Measurements from ENCODE around the gene SLC27A3.

The SLC27A3 gene

DNA sequence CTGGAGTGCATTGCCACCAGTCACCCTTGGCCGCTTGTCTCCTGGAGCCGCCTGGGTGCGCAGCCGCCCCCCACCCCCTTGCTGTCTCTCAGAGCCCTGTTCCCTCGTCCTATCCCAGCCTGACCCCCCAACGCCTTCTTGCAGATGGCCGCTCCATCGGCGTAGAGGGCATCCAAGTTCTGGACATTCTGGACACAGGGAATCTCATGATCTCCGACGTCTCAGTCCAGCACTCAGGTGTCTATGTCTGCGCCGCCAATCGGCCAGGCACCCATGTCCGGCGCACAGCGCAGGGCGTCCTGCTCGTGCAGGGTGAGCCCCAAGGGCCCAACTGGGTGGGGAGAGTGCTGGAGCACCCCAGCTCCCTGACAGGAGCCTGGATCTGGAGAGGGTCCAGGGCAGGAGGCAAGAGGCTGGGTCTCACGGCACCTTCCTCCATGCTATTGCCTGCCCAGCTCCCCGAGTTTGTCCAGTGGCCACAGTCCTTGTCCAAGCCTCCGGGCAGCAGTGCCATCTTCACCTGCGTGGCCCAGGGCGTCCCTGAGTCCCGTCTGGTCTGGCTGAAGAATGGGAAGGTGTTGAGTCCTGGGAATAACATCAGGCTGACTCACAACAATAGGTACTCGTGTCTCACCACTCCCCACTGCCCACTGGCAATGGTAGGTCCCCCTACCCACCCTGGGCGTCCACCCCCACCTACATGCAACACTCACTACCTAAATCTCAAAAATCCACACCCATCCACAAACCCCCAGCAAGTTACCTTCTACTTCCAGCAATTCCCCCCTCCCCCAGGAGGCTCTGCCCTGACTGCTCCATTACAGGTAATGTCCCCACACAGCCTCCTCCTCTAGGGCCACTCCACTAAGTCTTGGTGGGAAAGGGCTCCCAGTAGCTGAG is 24.6 kb downstream of the SLC27A3 start:
- DNase-seq, result no peak

DNA sequence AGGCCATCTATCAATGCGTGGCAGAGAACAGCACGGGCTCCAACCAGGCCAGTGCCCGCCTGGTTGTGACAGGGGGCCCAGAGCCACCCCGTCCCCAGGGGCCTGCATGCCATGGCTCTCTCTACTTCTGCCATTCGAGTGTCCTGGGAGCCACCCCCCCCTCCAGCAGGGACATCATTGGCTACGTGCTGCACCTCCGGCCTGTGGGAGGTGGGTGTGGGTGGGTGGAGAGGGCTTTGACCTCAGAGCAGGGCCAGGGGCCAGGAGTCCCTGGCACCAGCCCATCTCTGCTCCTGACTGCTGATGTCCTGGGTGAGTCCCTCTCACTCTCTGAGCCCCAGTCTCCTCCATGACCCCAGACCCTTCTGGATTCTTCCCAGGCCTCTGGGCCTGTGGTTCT is 25.3 kb downstream of the SLC27A3 start:
- DNase-seq, result no peak

DNA sequence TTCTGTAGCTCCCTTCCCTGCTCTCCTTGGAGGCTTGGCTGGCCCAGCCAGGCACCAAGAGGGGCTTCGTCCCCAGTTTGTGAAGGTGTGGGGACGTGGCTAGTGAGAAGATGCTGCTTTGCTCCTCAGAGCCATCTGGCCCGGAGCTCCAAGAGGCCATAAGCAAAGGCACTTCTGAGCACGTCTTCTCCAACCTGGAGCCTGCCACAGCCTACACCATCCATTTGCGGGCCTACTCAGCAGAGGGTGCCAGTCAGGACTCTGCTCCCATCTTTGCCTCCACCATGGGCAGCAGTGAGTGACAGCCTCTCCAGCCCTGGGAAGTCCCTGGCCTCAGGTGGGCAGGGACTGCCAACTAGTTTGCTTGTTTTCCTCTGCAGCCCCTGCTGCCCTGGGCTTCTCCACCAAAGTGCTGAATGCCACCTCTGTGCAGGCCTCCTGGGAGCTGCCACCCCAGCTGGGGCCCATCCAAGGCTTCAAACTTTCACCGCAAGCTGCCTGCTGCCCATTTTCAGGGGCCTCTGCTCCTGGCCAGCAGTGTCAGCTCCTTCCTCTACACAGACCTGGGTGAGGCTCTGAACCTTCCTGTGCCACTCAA is 25.9 kb downstream of the SLC27A3 start:
- DNase-seq, result no peak

DNA sequence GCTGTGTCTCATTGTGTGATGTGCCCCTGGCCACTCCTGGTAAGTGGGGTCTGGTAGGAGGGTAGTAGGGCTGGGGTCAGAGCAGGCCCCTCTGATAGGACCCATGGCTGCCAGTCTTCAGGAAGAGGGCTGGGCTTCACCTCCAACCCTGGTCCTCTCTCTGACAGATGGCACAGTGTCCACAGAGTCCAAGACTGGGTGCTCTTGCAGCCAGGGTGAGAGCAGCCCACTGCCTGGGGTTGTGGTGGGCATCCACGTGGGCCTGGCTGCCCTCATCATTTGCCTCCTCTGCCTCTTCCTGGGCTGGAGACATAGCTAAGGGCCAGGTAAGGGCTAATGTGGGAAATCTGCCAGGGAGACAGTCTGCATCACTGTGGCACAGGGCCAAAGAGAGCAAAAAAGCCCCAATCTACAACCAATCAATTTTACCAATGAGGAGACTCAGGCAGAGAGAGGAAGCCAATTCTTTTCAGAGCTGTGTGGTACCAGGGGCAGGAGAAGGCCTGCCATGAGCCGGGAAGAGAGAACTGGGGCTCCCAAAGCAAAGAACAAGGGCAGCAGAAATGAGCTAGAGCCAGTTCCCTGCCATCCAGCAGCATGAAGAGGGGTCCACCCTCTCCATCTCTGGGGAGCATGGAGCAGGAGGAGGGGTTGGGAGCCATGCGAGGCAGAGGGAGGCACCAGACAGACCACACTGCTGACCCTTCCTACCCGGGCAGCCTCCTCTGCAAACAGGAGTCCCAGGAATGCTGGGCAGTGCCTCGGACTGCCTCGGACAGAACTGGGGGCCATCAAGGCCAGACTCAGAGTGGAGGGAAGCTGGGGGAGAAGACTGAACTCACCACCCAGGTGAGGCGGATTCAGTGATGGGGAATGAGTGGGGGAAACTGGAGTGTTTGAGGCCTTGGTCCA is 26.8 kb downstream of the SLC27A3 start:
- DNase-seq, result no peak

DNA sequence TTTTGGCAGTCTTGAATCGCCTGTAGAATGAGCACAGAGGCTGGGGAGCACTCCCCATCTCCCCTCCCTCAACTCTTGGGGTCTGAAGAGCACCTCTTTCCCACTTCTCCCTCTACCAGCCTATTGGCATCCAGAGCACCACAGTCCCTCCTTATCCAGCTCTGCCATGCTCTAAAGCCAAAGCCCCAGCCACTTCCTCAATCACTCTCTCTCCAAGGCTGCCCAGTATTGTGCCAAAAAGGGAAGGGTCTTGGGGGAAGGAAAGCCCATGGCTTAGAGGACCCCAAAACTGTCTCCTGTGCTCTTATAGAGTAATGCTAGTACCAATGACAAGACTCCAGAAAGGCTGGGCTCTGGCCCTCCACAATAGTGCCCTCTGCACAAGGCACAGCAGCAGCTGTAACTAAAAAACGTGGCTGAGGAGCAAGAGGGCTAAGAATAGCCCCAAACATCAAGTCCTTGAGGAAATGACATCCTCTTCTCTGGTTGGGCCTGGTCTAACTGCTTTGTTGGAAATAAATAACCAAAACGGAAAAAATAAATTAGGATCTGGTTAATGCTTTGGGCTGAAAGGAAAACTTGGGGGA is 28.4 kb downstream of the SLC27A3 start:
- no peak for DNase-seq

DNA sequence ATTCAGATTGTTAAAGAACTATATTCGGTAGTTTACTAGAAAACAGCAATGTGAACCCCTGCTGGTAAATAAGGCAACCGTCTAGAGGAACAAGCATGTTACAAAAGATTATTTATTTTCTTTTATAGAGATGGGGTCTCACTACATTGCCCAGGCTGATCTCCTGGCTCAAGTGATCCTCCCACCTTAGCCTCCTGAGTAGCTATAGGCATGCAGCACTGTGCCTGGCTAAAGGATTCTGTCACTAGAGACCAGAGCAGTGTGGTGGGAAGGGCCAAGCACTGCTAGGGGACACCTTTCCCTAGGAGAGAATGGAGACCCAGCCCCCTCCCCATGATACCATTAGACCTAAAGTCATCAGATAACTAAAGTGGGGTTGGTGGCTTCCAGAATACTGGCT is 28.9 kb downstream of the SLC27A3 start:
- DNase-seq, result no peak

DNA sequence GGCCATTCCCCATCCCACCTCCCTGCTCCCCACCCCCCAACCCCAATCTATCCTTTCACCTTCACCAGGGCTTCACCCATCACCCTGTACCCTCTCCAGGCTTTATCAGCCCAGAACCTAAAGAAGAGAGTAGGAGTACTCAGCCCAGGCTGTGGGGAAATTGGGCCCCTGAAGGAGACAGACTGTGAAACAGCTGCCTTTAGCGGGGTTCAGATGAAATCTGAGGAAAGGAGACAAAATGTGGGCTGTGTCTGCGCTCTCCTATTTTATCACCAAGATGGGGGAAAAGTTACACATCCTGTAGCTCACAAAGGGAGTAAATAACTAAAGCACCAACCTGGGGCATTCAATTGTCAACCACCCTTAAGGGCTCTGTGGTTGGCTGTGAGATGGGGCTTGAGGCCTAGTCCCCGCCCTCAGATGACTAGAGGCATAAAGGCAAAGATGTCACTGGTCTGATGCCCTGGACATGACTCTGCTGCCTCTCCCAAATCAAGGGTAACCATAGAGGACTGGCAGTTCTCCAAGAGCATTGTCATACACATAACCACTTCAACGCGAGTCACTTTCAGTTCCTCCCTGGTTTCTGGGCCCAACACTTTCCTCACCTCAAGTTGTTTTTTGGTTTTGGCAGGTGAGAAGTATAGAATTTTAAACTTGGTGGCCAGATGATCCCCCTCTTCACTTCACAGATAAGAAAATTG is 30.0 kb downstream of the SLC27A3 start:
- DNase-seq, result peak; percentile 98

DNA sequence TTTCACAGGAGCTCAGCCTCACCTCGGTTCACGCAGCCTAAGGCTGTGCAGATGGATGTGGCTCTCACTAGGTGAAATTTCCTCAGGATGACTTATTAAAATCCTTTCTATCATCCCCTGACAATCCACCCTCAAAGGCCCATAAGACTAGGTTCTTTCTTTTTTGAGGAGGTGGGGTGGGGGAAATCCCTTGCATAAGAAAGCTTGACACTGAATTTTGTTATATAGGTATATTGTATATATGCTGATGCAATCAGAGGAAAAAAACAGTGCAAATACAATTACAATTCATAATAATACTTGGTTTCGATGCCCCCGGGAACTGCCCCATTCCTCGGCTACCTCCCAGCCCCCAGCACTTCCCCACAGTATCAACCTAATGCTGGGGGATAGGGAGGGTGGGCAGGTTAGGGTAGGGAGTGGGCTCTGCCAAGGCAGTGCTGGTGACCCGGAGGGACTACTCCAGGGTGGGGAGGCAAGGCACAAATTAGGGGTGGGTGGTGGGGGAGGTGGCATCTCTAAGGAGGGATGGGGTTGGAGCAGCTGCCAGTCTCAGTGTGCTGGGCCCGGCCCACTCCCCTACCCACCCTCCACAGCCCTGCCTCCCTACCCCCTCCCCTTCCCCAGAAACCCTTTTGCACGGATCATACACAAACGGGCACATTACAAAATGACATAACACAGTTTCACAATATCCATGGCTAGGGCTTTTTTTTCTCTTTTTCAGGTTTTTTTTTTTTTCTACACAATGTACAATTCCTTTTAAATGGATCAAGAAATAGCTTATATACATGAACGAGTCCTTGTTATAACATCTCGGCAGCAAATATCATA is 30.9 kb downstream of the SLC27A3 start:
- DNase-seq, result peak; percentile 65

DNA sequence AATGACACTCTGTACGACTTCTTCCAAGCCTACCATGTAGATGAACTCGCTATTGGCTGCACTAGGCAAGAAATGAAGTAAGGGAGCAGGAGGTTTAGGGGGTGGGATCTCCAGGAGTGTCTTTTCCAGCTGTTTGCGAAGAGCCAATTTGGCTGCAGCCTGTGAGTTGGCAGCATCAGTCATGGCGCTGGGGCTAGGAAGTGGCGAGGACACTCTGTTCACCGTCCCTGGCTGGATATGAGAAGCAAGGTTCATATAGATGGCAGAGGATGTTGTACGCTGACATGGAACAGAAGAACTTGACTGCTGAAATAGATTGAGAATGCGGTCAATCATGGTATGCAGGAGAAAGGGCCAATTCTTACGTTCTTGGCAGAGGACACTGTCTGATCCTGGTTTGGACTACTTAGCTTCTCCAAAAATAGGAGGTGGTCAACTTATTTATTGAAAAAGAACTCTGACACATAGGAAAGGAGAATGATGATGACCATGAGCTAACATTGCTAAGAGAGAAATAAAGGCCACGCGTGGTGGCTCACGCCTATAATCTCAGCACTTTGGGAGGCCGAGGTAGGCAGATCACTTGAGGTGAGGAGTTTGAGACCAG is 41.2 kb downstream of the SLC27A3 start:
- DNase-seq, result no peak

DNA sequence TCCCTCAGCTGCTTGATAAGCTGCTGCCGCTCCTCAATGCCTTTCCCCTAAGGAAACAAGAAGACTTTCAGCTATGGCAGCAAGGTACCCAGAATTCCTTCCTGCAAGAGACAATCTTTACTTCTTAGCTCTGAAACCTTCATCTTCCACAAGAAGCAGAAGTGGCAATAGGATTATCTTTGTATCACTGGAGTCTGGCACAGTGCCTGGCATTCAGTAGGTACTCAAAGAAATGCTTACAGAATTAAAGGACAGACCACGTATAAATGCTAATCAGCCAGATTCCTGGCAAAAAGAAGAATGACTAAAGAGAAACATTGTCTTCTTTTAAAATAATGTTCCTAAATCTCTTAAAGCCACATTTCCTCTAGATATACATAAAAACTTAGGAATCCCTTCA is 43.7 kb downstream of the SLC27A3 start:
- DNase-seq, result no peak

DNA sequence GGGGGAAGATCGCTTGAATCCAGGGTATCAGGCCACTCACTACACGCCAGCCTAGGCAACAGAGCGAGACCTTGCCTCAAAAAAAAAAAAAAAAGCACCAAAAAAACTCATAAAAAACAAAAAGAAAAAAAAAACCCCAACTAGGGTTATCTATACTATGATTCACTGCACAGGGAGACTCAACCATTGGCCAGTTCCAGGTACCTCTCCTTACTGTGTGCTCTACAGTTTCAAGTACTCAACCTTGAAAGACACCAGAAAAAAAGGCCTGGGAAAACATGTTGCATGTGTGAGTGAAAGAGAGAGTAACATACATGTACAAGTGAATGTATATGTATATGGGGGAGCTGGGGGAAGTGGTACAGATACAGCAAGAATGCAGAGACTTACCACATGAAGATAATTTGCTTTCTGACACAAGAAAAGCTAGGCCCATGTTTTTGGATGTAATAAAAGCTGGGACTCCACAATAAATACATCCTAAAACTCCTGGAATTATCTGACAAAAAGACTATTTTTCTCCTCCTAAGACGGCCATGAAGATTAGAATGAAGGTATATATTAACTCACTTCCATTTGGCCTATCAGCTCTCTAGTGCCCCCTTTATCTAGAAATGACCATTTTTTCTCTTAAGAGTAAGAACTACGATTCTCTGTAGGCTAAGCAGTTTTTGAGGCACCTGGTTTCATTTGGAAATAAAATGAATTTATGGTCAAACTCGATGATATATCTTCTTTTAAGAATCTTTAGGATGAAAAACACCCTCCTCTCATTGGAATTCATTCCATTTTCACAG is 52.2 kb downstream of the SLC27A3 start:
- no peak for DNase-seq
